TTC549 (cell line): ENCODE measurements around the gene DDX49.
"Not testable (repeated sequence)": the region's sequence is repeated elsewhere in the genome, so short reads cannot be mapped to it uniquely, and the experiment has no call there.

Experiments used
- FAIRE-seq: peaks from 2 replicates; lab custom pipeline; 2012; peaks lifted over from hg19 to GRCh38; lab: Jason Lieb, UNC

Gene DDX49

GRCh38 chr19:18895824-18896341, 23.6 kb upstream of the DDX49 start, which contains the start of gene CERS1:
Gene CERS1, minus strand, starts transcription at chr19:18896158. Its CDS starts 86 bp downstream, at chr19:18896072.
- no peak for FAIRE-seq

GRCh38 chr19:18896421-18896841, 23.1 kb upstream of the DDX49 start:
- FAIRE-seq = no peak

- no peak for FAIRE-seq
Observed at GRCh38 chr19:18897094-18898029, 22.2 kb upstream of the DDX49 start.

GRCh38 chr19:18898081-18898606, 21.4 kb upstream of the DDX49 start:
- FAIRE-seq = no peak

GRCh38 chr19:18898607-18899408, 20.7 kb upstream of the DDX49 start:
- FAIRE-seq = no peak

GRCh38 chr19:18899624-18900560, 19.6 kb upstream of the DDX49 start:
- FAIRE-seq = no peak

GRCh38 chr19:18900700-18901481, 18.6 kb upstream of the DDX49 start:
- no peak for FAIRE-seq

GRCh38 chr19:18901491-18901890, 18.0 kb upstream of the DDX49 start:
- FAIRE-seq = no peak

GRCh38 chr19:18902519-18902918, 17.0 kb upstream of the DDX49 start:
- FAIRE-seq = not testable (repeated sequence)

- FAIRE-seq = no peak
Observed at GRCh38 chr19:18903156-18904037, 16.1 kb upstream of the DDX49 start.

- no peak for FAIRE-seq
Observed at GRCh38 chr19:18904334-18905057, 15.0 kb upstream of the DDX49 start.

GRCh38 chr19:18905058-18905456, 14.5 kb upstream of the DDX49 start:
- no peak for FAIRE-seq

- no peak for FAIRE-seq
Observed at GRCh38 chr19:18905513-18906236, 13.8 kb upstream of the DDX49 start.

GRCh38 chr19:18906605-18907519, 12.7 kb upstream of the DDX49 start:
- no peak for FAIRE-seq

GRCh38 chr19:18908917-18909619, 10.4 kb upstream of the DDX49 start:
- no peak for FAIRE-seq

- FAIRE-seq = no peak
Observed at GRCh38 chr19:18910010-18910409, 9.5 kb upstream of the DDX49 start.
